OCI-LY7 (cell line): Measurements from ENCODE around the gene ZNF684. TPM values are rescaled to one million over a fixed set of nuclear protein-coding genes. Genes with fewer than 3 reads are reported as not detected.

Source experiments
- BruUV-seq: library from RNA; stranded (reverse); fragments of 400-500 nt; replicated peaks from 2 replicates; lab custom pipeline; 2021; lab: Mats Ljungman, UMichigan
- CTCF ChIA-PET: fragments of 300-600 bp; sonication (Branson Sonifier 250); formaldehyde crosslinking; loops from one replicate; lab custom pipeline; 2022; ENCODE audit warnings: antibody characterized with exemption; ENCODE audit not compliant: unreplicated experiment; lab: Charles Lee
- POLR2A ChIA-PET: fragments of 300-600 bp; sonication (Branson Sonifier 250); formaldehyde crosslinking; loops from one replicate; lab custom pipeline; 2022; ENCODE audit warnings: antibody characterized with exemption; lab: Charles Lee
- DNase-seq: peaks from one replicate; pipeline ENCODE4 v3.0.0-alpha.2; 2015; ENCODE audit warnings: low spot score
- H2AFZ ChIP-seq: fragments of 200-600 bp; sonication (generic), shearing (Covaris generic); 2 replicates; pipeline ENCODE4 v1.6.1; 2014; ENCODE audit warnings: mild to moderate bottlenecking, antibody characterized with exemption, low read length, moderate library complexity
- H3K27ac ChIP-seq: fragments of 200-600 bp; sonication (generic); 2 replicates; pipeline ENCODE4 v1.5.1; 2014; ENCODE audit warnings: mixed run types, low read depth, mild to moderate bottlenecking, moderate library complexity, low read length, inconsistent platforms; ENCODE audit not compliant: poor library complexity, severe bottlenecking
- H3K36me3 ChIP-seq: fragments of 200-600 bp; sonication (generic); 2 replicates; pipeline ENCODE4 v1.6.1; 2014; ENCODE audit warnings: mild to moderate bottlenecking, antibody characterized with exemption, low read length, moderate library complexity, mixed read lengths; ENCODE audit not compliant: insufficient read depth
- H3K4me1 ChIP-seq: fragments of 200-600 bp; sonication (generic); 2 replicates; pipeline ENCODE4 v1.5.1; 2014; ENCODE audit warnings: mild to moderate bottlenecking, low read length; ENCODE audit not compliant: insufficient read depth, poor library complexity, severe bottlenecking
- H3K4me2 ChIP-seq: fragments of 200-600 bp; sonication (generic); 2 replicates; pipeline ENCODE4 v1.6.1; 2014; ENCODE audit warnings: mild to moderate bottlenecking, low read length
- H3K4me3 ChIP-seq: fragments of 200-600 bp; sonication (generic); 2 replicates; pipeline ENCODE4 v1.5.1; 2014; ENCODE audit warnings: mild to moderate bottlenecking, low read depth, low read length; ENCODE audit not compliant: poor library complexity, severe bottlenecking
- H3K79me2 ChIP-seq: fragments of 200-600 bp; sonication (generic); 2 replicates; pipeline ENCODE4 v1.6.1; 2016; ENCODE audit warnings: low read depth, mild to moderate bottlenecking, low read length, moderate library complexity, mixed read lengths; ENCODE audit not compliant: insufficient read depth
- H3K9me2 ChIP-seq: fragments of 200-600 bp; sonication (generic); 2 replicates; pipeline ENCODE4 v1.6.1; 2016; ENCODE audit warnings: mild to moderate bottlenecking, low read length, mixed read lengths; ENCODE audit not compliant: insufficient read depth
- H3K9me3 ChIP-seq: fragments of 200-600 bp; sonication (generic); 2 replicates; pipeline ENCODE4 v1.6.1; 2014; ENCODE audit warnings: mild to moderate bottlenecking, mixed run types, low read length, mixed read lengths
- H4K20me1 ChIP-seq: fragments of 200-600 bp; sonication (generic); 2 replicates; pipeline ENCODE4 v1.6.1; 2014; ENCODE audit warnings: mild to moderate bottlenecking, antibody characterized with exemption, low read length, moderate library complexity, mixed read lengths; ENCODE audit not compliant: insufficient read depth
- EZH2phosphoT487 ChIP-seq: fragments of 200-600 bp; sonication (generic); IDR thresholded peaks from 2 replicates; pipeline ENCODE4 v1.6.1; 2018; ENCODE audit warnings: low read depth, borderline replicate concordance, mild to moderate bottlenecking, mixed run types, antibody characterized with exemption, low read length, moderate library complexity, mixed read lengths
- intact Hi-C: fragments of 100-400 bp; cut with micrococcal nuclease; formaldehyde crosslinking; loops from one replicate; pipeline ENCODE4 v1.10.0; 2022; ENCODE audit not compliant: unreplicated experiment
- total RNA-seq, 2 experiments: library from RNA; depleted of rRNA in 1 of 2; stranded (reverse); fragments of >200 nt in 1 of 2; shearing (Covaris generic) in 1 of 2; gene quantifications; 2 replicates each; pipeline ENCODE4 v1.2.3, GENCODE V29; 2014 to 2022
- TF ChIP-seq, protein P1 (sequence below): fragments of 200-600 bp; sonication (generic); conservative IDR thresholded peaks from 2 replicates; pipeline ENCODE4 v1.5.1; 2014; ENCODE audit warnings: mild to moderate bottlenecking, antibody characterized with exemption, low read length, moderate library complexity, mixed read lengths

ZNF684 gene
- total RNA-seq, 2 experiments from 2014 or later: 5.4 to 8.8 TPM

DNA sequence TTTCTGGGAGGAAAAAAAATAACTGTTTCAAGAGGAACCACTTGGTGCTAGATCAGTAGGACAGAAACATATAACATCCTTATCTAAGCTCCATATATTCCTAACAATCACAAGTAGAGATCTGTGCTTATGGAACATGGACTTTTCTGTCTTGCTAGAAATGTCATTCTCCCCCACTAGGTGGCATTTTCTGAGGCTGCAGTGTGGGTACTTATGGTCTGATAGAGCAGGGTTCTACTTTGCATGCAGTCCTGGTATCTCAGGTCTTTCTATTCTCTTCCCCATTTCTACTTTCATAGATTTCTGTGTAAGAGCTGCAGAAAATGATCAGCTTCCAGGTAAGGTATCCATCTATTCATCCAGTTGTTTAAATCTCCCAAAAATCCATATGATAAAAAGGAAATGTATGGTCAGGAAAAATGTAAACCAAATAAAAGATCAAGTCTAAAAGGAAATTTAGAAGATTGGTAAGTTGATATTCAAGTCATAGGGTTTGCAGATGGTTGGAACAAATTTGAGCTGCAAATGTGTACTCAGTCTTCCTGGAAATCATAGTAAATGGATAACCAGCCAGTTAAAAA is 1.5 kb downstream of the ZNF684 start:
- peak overlapping the region; percentile 81 for H3K4me3 ChIP-seq
- peak overlapping the region; percentile 100 for H2AFZ ChIP-seq
- ChIA-PET POLR2A (interaction anchor here (0.5 to 1.9 kb wide), 12 partner anchors 22 to 687 kb away, joined by 3 to 9 read pairs (median 4); partner anchors contain the start of genes EXO5 and RIMS3), CTCF (interaction anchor here (0.5 to 1.0 kb wide), 2 partner anchors 417 to 420 kb away, joined by 3 to 4 read pairs; no protein-coding TSS in a partner anchor)
- H3K36me3 ChIP-seq: peaks cover 13% of the 10 kb centered on the region
- peak overlapping the region; percentile 96 for H3K4me2 ChIP-seq
- H3K4me1 ChIP-seq: peaks cover 15% of the 10 kb centered on the region
- intact Hi-C loops: loop anchor here (5.0 kb wide), 1 partner anchor 179 kb away; no protein-coding TSS in a partner anchor
- no peaks in the 10 kb centered on the region for H3K9me3 ChIP-seq
- no peaks in the 10 kb centered on the region for H3K79me2 ChIP-seq
- no peaks in the 10 kb centered on the region for H3K9me2 ChIP-seq
- TF ChIP-seq, protein P1, sequence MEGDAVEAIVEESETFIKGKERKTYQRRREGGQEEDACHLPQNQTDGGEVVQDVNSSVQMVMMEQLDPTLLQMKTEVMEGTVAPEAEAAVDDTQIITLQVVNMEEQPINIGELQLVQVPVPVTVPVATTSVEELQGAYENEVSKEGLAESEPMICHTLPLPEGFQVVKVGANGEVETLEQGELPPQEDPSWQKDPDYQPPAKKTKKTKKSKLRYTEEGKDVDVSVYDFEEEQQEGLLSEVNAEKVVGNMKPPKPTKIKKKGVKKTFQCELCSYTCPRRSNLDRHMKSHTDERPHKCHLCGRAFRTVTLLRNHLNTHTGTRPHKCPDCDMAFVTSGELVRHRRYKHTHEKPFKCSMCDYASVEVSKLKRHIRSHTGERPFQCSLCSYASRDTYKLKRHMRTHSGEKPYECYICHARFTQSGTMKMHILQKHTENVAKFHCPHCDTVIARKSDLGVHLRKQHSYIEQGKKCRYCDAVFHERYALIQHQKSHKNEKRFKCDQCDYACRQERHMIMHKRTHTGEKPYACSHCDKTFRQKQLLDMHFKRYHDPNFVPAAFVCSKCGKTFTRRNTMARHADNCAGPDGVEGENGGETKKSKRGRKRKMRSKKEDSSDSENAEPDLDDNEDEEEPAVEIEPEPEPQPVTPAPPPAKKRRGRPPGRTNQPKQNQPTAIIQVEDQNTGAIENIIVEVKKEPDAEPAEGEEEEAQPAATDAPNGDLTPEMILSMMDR: peak; percentile 95
- TF ChIP-seq EZH2phosphoT487: no peak
- BruUV-seq: no TSS peak
- no peaks in the 10 kb centered on the region for H4K20me1 ChIP-seq
- peak overlapping the region; percentile 16 for H3K27ac ChIP-seq
- DNase-seq: peak; percentile 80

DNA sequence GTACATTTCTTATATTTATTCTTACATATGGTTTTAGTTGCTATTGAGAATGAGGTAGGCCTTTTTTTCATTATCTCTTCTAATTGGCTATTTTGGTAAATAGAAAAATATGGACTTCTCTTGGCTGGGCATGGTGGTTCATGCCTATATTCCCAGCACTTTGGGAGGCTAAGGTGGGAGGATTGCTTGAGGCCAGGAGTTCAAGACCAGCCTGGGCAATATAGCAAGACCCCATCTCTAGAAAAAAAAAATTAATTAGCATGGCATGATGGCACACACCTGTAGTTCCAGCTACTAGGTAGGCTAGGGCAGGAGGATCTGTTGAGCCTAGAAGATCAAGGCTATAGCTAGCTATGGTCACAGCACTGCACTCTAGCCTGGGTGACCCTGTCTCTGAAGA is 3.2 kb downstream of the ZNF684 start:
- DNase-seq: no peak
- H3K27ac ChIP-seq: no peak overlapping the region
- H2AFZ ChIP-seq: no peak overlapping the region
- no peaks in the 10 kb centered on the region for H3K9me3 ChIP-seq
- H3K4me3 ChIP-seq: no peak overlapping the region
- ChIA-PET POLR2A (no interaction called here), CTCF (no interaction called here)
- H4K20me1 ChIP-seq: no peaks in the 10 kb centered on the region
- H3K79me2 ChIP-seq: no peaks in the 10 kb centered on the region
- TF ChIP-seq, protein P1: no peak
- no peak for TF ChIP-seq EZH2phosphoT487
- intact Hi-C loops: loop anchor here (5.0 kb wide), 1 partner anchor 178 kb away; no protein-coding TSS in a partner anchor
- no peaks in the 10 kb centered on the region for H3K9me2 ChIP-seq
- peaks cover 13% of the 10 kb centered on the region for H3K36me3 ChIP-seq
- no peak overlapping the region for H3K4me2 ChIP-seq
- H3K4me1 ChIP-seq: peaks cover 15% of the 10 kb centered on the region
- BruUV-seq: no TSS peak

DNA sequence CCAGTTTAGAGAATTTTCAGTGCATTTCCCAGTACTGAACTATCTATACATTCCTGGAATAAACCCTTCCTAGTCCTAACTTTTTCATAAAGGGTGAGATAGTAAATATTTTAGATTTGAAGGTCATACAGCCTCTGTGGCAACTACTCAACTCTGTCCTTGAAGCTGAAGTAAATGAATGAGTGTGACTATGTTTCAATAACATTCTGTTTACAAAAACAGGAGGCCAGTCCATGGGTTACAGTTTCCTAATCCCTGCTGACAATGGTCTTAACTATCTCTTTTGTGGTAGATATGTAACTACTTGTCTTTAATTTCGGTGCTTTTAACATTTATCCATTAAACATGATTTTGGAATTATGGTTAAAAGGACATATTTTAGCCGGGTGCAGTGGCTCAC is 4.3 kb downstream of the ZNF684 start:
- BruUV-seq: no TSS peak
- CTCF ChIA-PET: no interaction called here
- no peak for DNase-seq
- no peaks in the 10 kb centered on the region for H3K9me3 ChIP-seq
- TF ChIP-seq EZH2phosphoT487: no peak
- no peaks in the 10 kb centered on the region for H3K79me2 ChIP-seq
- no peaks in the 10 kb centered on the region for H3K9me2 ChIP-seq
- intact Hi-C loops: no loop called here
- H2AFZ ChIP-seq: no peak overlapping the region
- no peaks in the 10 kb centered on the region for H4K20me1 ChIP-seq
- POLR2A ChIA-PET: interaction anchor here (0.7 kb wide), 2 partner anchors 218 to 503 kb away, joined by 3 to 4 read pairs; no protein-coding TSS in a partner anchor
- no peak overlapping the region for H3K27ac ChIP-seq
- H3K4me3 ChIP-seq: no peak overlapping the region
- H3K36me3 ChIP-seq: peaks cover 13% of the 10 kb centered on the region
- peaks cover 15% of the 10 kb centered on the region for H3K4me1 ChIP-seq
- H3K4me2 ChIP-seq: no peak overlapping the region
